IMR-90 (cell line): ENCODE data around the gene ADCY1. TPM values are rescaled to one million over a fixed set of nuclear protein-coding genes. Genes with fewer than 3 reads are reported as not detected.
A peak's percentile ranks its signal among the peaks of the same experiment; 100 is the strongest.

ENCODE experiments used
- ATAC-seq: fragments of 200-7000 bp; cut with Tn5 transposase; 2 replicates; pipeline ENCODE4 v1.9.1; 2020; ENCODE audit warnings: low read depth, mild to moderate bottlenecking, moderate library complexity
- BruUV-seq: library from RNA; stranded (reverse); fragments of 400-500 nt; replicated peaks from 2 replicates; lab custom pipeline; 2021; lab: Mats Ljungman, UMichigan
- CTCF ChIA-PET: fragments of 300-600 bp; formaldehyde crosslinking; extraction: SDS; loops from one replicate; lab custom pipeline; 2021; ENCODE audit warnings: antibody characterized with exemption; lab: Yijun Ruan, JAX
- POLR2A ChIA-PET: fragments of 300-600 bp; sonication (Branson Sonifier 250); formaldehyde crosslinking; loops from one replicate; lab custom pipeline; 2022; ENCODE audit warnings: antibody characterized with exemption; ENCODE audit not compliant: unreplicated experiment; lab: Charles Lee
- DNase-seq: peaks from one replicate; pipeline ENCODE4 v3.0.0; 2013
- H2AFZ ChIP-seq: replicated peaks from 2 replicates; pipeline ENCODE3; 2013; ENCODE audit warnings: low read length, mild to moderate bottlenecking; ENCODE audit not compliant: poor library complexity
- H2AK5ac ChIP-seq: 2 replicates; pipeline ENCODE4 v1.6.1; 2013; ENCODE audit warnings: low read depth, low read length, inconsistent platforms
- H2AK9ac ChIP-seq: replicated peaks from 2 replicates; pipeline ENCODE3; 2013; ENCODE audit warnings: mild to moderate bottlenecking, low read depth, low read length, moderate library complexity; ENCODE audit not compliant: poor library complexity
- H2BK120ac ChIP-seq: 2 replicates; pipeline ENCODE4 v1.6.1; 2013; ENCODE audit warnings: low read depth, low read length, inconsistent platforms
- H2BK15ac ChIP-seq: 3 replicates; pipeline ENCODE4 v1.6.1; 2013; ENCODE audit warnings: low read depth, low read length, inconsistent platforms
- H2BK20ac ChIP-seq: 2 replicates; pipeline ENCODE4 v1.6.1; 2013; ENCODE audit warnings: low read depth, mild to moderate bottlenecking, inconsistent platforms, low read length, moderate library complexity
- H2BK5ac ChIP-seq: 2 replicates; pipeline ENCODE4 v1.6.1; 2013; ENCODE audit warnings: mild to moderate bottlenecking, low read depth, low read length, inconsistent platforms; ENCODE audit not compliant: poor library complexity, severe bottlenecking
- H3K14ac ChIP-seq: replicated peaks from 2 replicates; pipeline ENCODE4 v1.6.1; 2013; ENCODE audit warnings: low read depth, low read length, inconsistent platforms
- H3K18ac ChIP-seq: 2 replicates; pipeline ENCODE4 v1.6.1; 2013; ENCODE audit warnings: low read depth, low read length, control low read depth
- H3K23ac ChIP-seq: 2 replicates; pipeline ENCODE4 v1.6.1; 2013; ENCODE audit warnings: low read depth, low read length, inconsistent platforms
- H3K27ac ChIP-seq: 2 replicates; pipeline ENCODE4 v1.5.1; 2013; ENCODE audit warnings: mild to moderate bottlenecking, control low read depth, low read length; ENCODE audit not compliant: insufficient read depth
- H3K27me3 ChIP-seq: 2 replicates; pipeline ENCODE4 v1.6.1; 2013; ENCODE audit warnings: low read length; ENCODE audit not compliant: control insufficient read depth, insufficient read depth
- H3K36me3 ChIP-seq: 2 replicates; pipeline ENCODE4 v1.6.1; 2013; ENCODE audit warnings: low read length, mixed read lengths; ENCODE audit not compliant: control insufficient read depth, insufficient read depth
- H3K4ac ChIP-seq: 2 replicates; pipeline ENCODE4 v1.6.1; 2013; ENCODE audit warnings: low read depth, low read length, inconsistent platforms
- H3K4me1 ChIP-seq: 2 replicates; pipeline ENCODE4 v1.6.1; 2013; ENCODE audit warnings: low read length, mixed read lengths; ENCODE audit not compliant: control insufficient read depth, insufficient read depth
- H3K4me2 ChIP-seq: 2 replicates; pipeline ENCODE4 v1.6.1; 2013; ENCODE audit warnings: low read depth, mild to moderate bottlenecking, control low read depth, low read length, moderate library complexity
- H3K4me3 ChIP-seq: 2 replicates; pipeline ENCODE4 v1.5.1; 2013; ENCODE audit warnings: low read depth, mild to moderate bottlenecking, control low read depth, low read length, moderate library complexity; ENCODE audit not compliant: insufficient read depth
- H3K56ac ChIP-seq: 2 replicates; pipeline ENCODE4 v1.6.1; 2013; ENCODE audit warnings: low read length, inconsistent platforms; ENCODE audit not compliant: insufficient read depth; ENCODE audit errors: extremely low read depth
- H3K79me1 ChIP-seq, 2 experiments: 2 replicates each; pipeline ENCODE4 v1.6.1; 2013; ENCODE audit warnings: low read length in 2 of 2, inconsistent platforms in 1 of 2, low read depth in 1 of 2
- H3K9ac ChIP-seq: 2 replicates; pipeline ENCODE4 v1.6.1; 2013; ENCODE audit warnings: low read depth, low read length, control low read depth
- H3K9me1 ChIP-seq: 2 replicates; pipeline ENCODE4 v1.6.1; 2013; ENCODE audit warnings: low read length, inconsistent platforms; ENCODE audit not compliant: insufficient read depth
- H3K9me3 ChIP-seq: 2 replicates; pipeline ENCODE4 v1.6.1; 2013; ENCODE audit warnings: low read length; ENCODE audit not compliant: control insufficient read depth, insufficient read depth
- H4K20me1 ChIP-seq: 2 replicates; pipeline ENCODE4 v1.6.1; 2013; ENCODE audit warnings: low read length, inconsistent platforms; ENCODE audit not compliant: insufficient read depth
- H4K5ac ChIP-seq: 2 replicates; pipeline ENCODE4 v1.6.1; 2013; ENCODE audit warnings: mild to moderate bottlenecking, low read depth, low read length, control low read depth
- H4K8ac ChIP-seq, 2 experiments: 2 replicates each; pipeline ENCODE4 v1.6.1; 2013; ENCODE audit warnings: low read depth in 2 of 2, low read length in 2 of 2, control low read depth in 1 of 2, inconsistent platforms in 1 of 2
- H4K91ac ChIP-seq: 2 replicates; pipeline ENCODE4 v1.6.1; 2013; ENCODE audit warnings: low read depth, low read length, inconsistent platforms; ENCODE audit not compliant: insufficient read depth
- BHLHE40 ChIP-seq: fragments of 150-350 bp; IDR thresholded peaks from 2 replicates; pipeline ENCODE4 v1.6.1; 2016; ENCODE audit warnings: mild to moderate bottlenecking, low read depth, low read length
- CEBPB ChIP-seq: IDR thresholded peaks from 2 replicates; pipeline ENCODE4 v1.6.1; 2012; ENCODE audit warnings: low read depth, low read length, improper control_type of control experiment
- CHD1 ChIP-seq: IDR thresholded peaks from 2 replicates; pipeline ENCODE4 v1.6.1; 2012; ENCODE audit warnings: low read depth, low read length, improper control_type of control experiment
- CTCF ChIP-seq: conservative IDR thresholded peaks from 2 replicates; pipeline ENCODE4 v1.5.1; 2012; ENCODE audit warnings: mild to moderate bottlenecking, low read depth, low read length, improper control_type of control experiment
- ELK1 ChIP-seq: fragments of 150-350 bp; IDR thresholded peaks from 2 replicates; pipeline ENCODE4 v1.6.1; 2016; ENCODE audit warnings: low read depth, mild to moderate bottlenecking, low read length, moderate library complexity, borderline replicate concordance
- FOS ChIP-seq: fragments of 150-350 bp; IDR thresholded peaks from 2 replicates; pipeline ENCODE4 v1.6.1; 2016; ENCODE audit warnings: low read depth, low read length
- MAFK ChIP-seq: IDR thresholded peaks from 2 replicates; pipeline ENCODE4 v1.6.1; 2012; ENCODE audit warnings: low read depth, low read length, improper control_type of control experiment
- MAZ ChIP-seq: IDR thresholded peaks from 2 replicates; pipeline ENCODE4 v1.6.1; 2012; ENCODE audit warnings: low read depth, mild to moderate bottlenecking, low read length, improper control_type of control experiment, moderate library complexity, borderline replicate concordance
- MXI1 ChIP-seq: IDR thresholded peaks from 2 replicates; pipeline ENCODE4 v1.6.1; 2012; ENCODE audit warnings: low read depth, mild to moderate bottlenecking, low read length, moderate library complexity, borderline replicate concordance
- NFE2L2 ChIP-seq: fragments of 150-350 bp; IDR thresholded peaks from 2 replicates; pipeline ENCODE4 v1.6.1; 2016; ENCODE audit warnings: low read depth, mild to moderate bottlenecking, low read length
- POLR2A ChIP-seq: IDR thresholded peaks from 2 replicates; pipeline ENCODE4 v1.6.1; 2012; ENCODE audit warnings: mild to moderate bottlenecking, low read depth, low read length
- RCOR1 ChIP-seq: IDR thresholded peaks from 2 replicates; pipeline ENCODE4 v1.6.1; 2012; ENCODE audit warnings: mild to moderate bottlenecking, low read length, improper control_type of control experiment; ENCODE audit not compliant: insufficient replicate concordance
- RFX5 ChIP-seq: IDR thresholded peaks from 2 replicates; pipeline ENCODE4 v1.8.0; 2012; ENCODE audit warnings: low read depth, mild to moderate bottlenecking, low read length, moderate library complexity
- SMC3 ChIP-seq: fragments of 150-350 bp; IDR thresholded peaks from 2 replicates; pipeline ENCODE4 v1.6.1; 2016; ENCODE audit warnings: low read depth, mild to moderate bottlenecking, antibody characterized with exemption, low read length, moderate library complexity
- USF2 ChIP-seq: fragments of 150-350 bp; IDR thresholded peaks from 2 replicates; pipeline ENCODE4 v1.6.1; 2017; ENCODE audit warnings: mild to moderate bottlenecking, antibody characterized with exemption, low read length, low read depth
- WGBS, 2 experiments: methylation state at CpG; one replicate each; pipeline versions ENCODE4 v1.1.5 to v1.1.7; 2013; ENCODE audit warnings: missing lambda C conversion rate in 2 of 2; ENCODE audit not compliant: insufficient read length in 1 of 2; ENCODE audit errors: extremely low coverage in 2 of 2; 5-methylcytosine and 5-hydroxymethylcytosine counted together
- dilution Hi-C: fragments of 300-500 bp; cut with HindIII; formaldehyde crosslinking; loops from one replicate; pipeline ENCODE4 v1.14.3; 2018; ENCODE audit warnings: low sequenced_read_pairs; ENCODE audit not compliant: unreplicated experiment
- in situ Hi-C: fragments of 300-500 bp; cut with MboI; formaldehyde crosslinking; loops from 3 replicates; pipeline ENCODE4 v1.14.3; 2019; ENCODE audit warnings: low sequenced_read_pairs, inconsistent platforms, mixed read lengths
- intact Hi-C: fragments of 100-400 bp; cut with micrococcal nuclease; formaldehyde crosslinking; loops from 2 replicates; pipeline ENCODE4 v1.10.0; 2022
- polyA plus RNA-seq, 3 experiments: library from polyadenylated mRNA; depleted of rRNA; stranded (reverse); fragments of >200 nt; gene quantifications; 2 replicates each; pipeline ENCODE4 v1.2.3, GENCODE V29; 2012; ENCODE audit warnings: low replicate concordance in 1 of 3
- total RNA-seq: library from RNA; depleted of rRNA; stranded (reverse); fragments of >200 nt; gene quantifications from 2 replicates; pipeline ENCODE4 v1.2.3, GENCODE V29; 2012

The ADCY1 gene
- total and polyA plus RNA-seq, 2 of the 4 experiments (the other 2 are of a cell fraction) = 0.18 to 0.24 TPM

- Histone ChIP-seq H3K79me1 (no peaks in the 10 kb centered on the region), H3K4ac (no peak overlapping the region), H3K23ac (no peak overlapping the region), H2AK9ac (no peak overlapping the region), H2AFZ (peak overlapping the region; percentile 14), H3K18ac (no peak overlapping the region), H2BK5ac (no peak overlapping the region), H3K36me3 (no peaks in the 10 kb centered on the region), H3K56ac (no peak overlapping the region), H2BK120ac (no peak overlapping the region), H3K9me1 (no peaks in the 10 kb centered on the region), H3K9me3 (no peaks in the 10 kb centered on the region), H4K5ac (no peak overlapping the region), H4K8ac (no peak overlapping the region), H2AK5ac (no peak overlapping the region), H3K27me3 (peaks cover 7% of the 10 kb centered on the region), H4K20me1 (no peaks in the 10 kb centered on the region), H3K14ac (no peak overlapping the region), H3K27ac (no peak overlapping the region), H3K4me1 (no peaks in the 10 kb centered on the region), H3K4me2 (no peak overlapping the region), H4K91ac (no peak overlapping the region), H3K4me3 (no peak overlapping the region), H2BK20ac (no peak overlapping the region), H3K9ac (no peak overlapping the region), H2BK15ac (no peak overlapping the region)
- DNase-seq (no peak), ATAC-seq (no peak)
- ChIA-PET CTCF (no interaction called here), POLR2A (no interaction called here)
- intact Hi-C loops (no loop called here), in situ Hi-C loops (no loop called here), dilution Hi-C loops (no loop called here)
- BruUV-seq = no TSS peak
- 55% methylated on average over 6 of the region's 16 CpGs; no CpG with 5 or more reads in 1 of the 2 experiments for WGBS, 2 experiments
- no peak for TF ChIP-seq NFE2L2
- no peak for TF ChIP-seq BHLHE40
- no peak for TF ChIP-seq FOS
- TF ChIP-seq CEBPB = no peak
- TF ChIP-seq SMC3 = no peak
- no peak for TF ChIP-seq CTCF
- TF ChIP-seq CHD1 = no peak
- no peak for TF ChIP-seq MXI1
- TF ChIP-seq RFX5 = no peak
- TF ChIP-seq MAFK = no peak
- no peak for TF ChIP-seq POLR2A
- no peak for TF ChIP-seq USF2
- TF ChIP-seq RCOR1 = no peak
- TF ChIP-seq ELK1 = no peak
- TF ChIP-seq MAZ = no peak
These were observed 142.4 kb downstream of the ADCY1 start for GRCh38 chr7:45716380-45717203.
